HG03097 (cell line): ENCODE measurements around the gene AGFG2.

ENCODE experiments used
- ATAC-seq: cut with Tn5 transposase; IDR thresholded peaks from one replicate; pipeline ENCODE4 v1.9.1; 2021; ENCODE audit not compliant: unreplicated experiment, low FRiP score

The AGFG2 gene

GRCh38 chr7:100584054-100584682, 45.2 kb downstream of the AGFG2 start:
- ATAC-seq = no peak

- ATAC-seq = no peak
Measured at GRCh38 chr7:100584683-100585510, 45.9 kb downstream of the AGFG2 start.

- peak; percentile 11 for ATAC-seq
Measured at GRCh38 chr7:100585511-100586265, 46.7 kb downstream of the AGFG2 start, which contains the start of gene LRCH4. Gene LRCH4 (minus strand): TSS chr7:100586129. CDS start chr7:100586100, 29 bp downstream.

- peak; percentile 81 for ATAC-seq
Measured at GRCh38 chr7:100586266-100587025, 47.4 kb downstream of the AGFG2 start, which contains the start of gene FBXO24. Gene FBXO24 (plus strand): TSS chr7:100586328. CDS start chr7:100586626, 298 bp downstream.

GRCh38 chr7:100588438-100588837, 49.4 kb downstream of the AGFG2 start:
- ATAC-seq = no peak

- no peak for ATAC-seq
Measured at GRCh38 chr7:100589341-100589947, 50.4 kb downstream of the AGFG2 start.

GRCh38 chr7:100590077-100590737, 51.2 kb downstream of the AGFG2 start:
- ATAC-seq = no peak

GRCh38 chr7:100591596-100591995, 52.6 kb downstream of the AGFG2 start:
- ATAC-seq = no peak

- no peak for ATAC-seq
Measured at GRCh38 chr7:100595188-100595587, 56.2 kb downstream of the AGFG2 start.

- ATAC-seq = no peak
Measured at GRCh38 chr7:100598425-100598824, 59.4 kb downstream of the AGFG2 start.

GRCh38 chr7:100599911-100600729, 61.1 kb downstream of the AGFG2 start:
- no peak for ATAC-seq

- ATAC-seq = no peak
Measured at GRCh38 chr7:100600730-100601038, 61.7 kb downstream of the AGFG2 start.

GRCh38 chr7:100602889-100603725, 64.1 kb downstream of the AGFG2 start:
- ATAC-seq = no peak

GRCh38 chr7:100603726-100604027, 64.7 kb downstream of the AGFG2 start:
- no peak for ATAC-seq

GRCh38 chr7:100604028-100604975, 65.3 kb downstream of the AGFG2 start:
- no peak for ATAC-seq

- ATAC-seq = no peak
Measured at GRCh38 chr7:100604976-100605911, 66.2 kb downstream of the AGFG2 start.
